Activated CD4-positive, alpha-beta T cell treated with anti-CD3 and anti-CD28 coated beads, Interleukin-2, amount 50 U/mL, for 16 hours (primary cell): ENCODE data around the gene RNF213.
"Not testable (repeated sequence)": the region's sequence is repeated elsewhere in the genome, so short reads cannot be mapped to it uniquely, and the experiment has no call there.

ENCODE experiments used
- DNase-seq: peaks from one replicate; pipeline ENCODE4 v3.0.0-alpha.2; 2020

RNF213 gene

DNA sequence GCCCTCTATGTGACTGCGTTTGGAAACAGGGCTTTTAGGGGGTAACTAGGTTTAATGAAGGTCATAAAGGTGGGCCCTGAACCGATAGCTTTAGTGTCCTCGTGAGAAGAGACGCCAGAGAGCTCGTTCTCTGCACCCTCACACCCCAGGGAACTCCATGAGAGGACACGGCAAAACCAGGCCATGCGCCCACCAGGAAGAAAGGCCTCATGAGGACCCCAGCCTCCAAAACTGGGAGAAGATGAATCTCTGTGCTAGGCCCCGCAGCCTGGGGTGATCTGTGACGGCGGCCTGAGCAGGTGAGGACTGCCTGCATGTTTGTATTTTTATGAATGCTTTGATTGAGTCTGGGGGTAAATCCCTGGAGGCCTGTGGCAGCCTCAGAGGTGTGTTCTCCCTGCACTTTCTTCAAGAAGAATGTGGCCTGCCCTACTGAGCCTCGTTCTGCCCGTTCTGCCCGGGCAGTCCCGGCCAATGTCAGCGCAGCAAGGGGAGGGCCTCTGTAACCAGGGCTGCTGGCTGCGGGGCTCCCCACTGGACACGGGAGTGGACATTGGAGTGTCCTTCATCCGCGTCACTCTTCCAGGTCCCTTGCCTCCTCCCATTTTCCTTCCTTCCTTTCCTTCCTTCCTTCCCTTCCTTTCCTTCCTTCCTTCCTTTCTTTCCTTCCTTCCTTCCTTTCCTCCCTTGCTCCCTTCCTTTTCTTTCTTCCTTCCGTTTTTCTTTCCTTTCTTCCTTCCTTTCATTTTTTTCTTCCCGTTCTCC is 6.8 kb upstream of the RNF213 start:
- no peak for DNase-seq

DNA sequence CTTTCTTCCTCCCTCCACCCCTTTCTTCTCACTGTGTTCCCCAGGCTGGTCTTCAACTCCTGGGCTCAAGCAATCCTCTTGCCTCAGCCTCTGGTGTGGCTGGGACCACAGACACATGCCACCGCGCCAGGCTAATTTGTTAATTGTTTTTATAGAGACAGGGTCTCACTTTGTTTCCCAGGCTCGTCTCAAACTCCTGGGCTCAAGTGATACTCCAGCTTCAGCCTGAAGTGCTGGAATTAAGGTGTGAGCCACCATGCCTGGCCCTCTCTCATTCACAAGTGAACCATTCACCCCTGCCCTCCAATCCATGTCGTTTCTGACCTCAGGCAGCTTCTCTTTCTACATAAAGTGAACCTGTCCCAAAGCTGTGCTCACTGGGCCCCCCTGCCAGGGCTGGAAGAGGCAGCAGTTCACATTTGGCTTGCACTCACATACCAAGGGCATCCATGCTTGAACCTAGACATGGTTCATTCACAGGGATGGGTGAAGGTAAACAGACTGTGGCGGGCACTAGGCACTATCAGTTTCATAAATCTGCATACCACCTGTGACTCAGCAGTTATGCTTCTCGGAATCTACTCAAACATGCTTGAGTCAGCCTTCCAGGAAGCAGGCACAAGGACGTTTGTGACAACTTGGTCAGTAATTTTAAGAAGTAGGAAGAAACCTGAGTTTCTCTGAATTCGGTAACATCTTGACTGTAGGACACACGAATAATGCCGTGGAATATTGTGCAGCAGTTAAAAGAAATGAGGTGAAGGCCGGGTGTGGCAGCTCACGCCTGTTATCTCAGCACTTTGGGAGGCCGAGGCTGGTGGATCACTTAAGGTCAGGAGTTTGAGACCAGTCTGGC is 6.0 kb upstream of the RNF213 start:
- DNase-seq = peak; percentile 96

DNA sequence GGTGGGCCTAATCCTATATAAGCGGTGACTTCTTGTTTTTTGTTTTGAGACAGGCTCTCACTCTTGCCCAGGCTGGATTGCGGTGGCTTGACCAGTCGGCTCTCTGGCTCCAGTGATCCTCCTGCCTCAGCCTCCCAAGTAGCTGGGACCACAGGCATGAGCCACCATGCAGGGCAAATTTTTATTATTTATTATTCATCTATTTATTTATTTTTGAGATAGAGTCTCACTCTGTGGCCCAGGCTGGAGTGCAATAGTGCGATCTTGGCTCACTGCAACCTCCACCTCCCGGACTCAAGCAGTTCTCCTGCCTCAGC is 4.7 kb upstream of the RNF213 start:
- DNase-seq = no peak

DNA sequence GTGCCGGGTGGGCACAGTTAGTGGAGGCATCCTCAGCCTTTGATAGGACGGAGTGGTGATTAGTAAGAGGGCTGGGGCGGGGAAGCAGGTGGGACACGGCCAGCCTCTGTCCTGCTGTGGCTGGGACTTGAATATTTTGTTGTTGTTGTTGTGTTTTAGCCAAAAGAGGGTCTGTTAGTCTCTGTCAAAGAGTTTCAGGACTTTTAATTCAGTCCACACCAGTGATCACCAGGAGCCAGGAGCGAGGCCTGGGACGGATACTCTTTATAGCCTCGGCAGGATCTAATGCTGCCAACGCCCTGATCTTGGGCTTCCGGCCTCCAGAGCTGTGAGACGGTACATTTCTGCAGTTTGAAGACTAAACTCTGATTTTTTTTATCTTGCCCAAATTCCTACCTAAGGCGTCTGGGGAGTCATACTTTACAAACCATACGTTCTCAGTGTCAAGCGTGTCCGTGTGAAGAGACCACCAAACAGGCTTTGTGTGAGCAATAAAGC is 2.9 kb upstream of the RNF213 start:
- no peak for DNase-seq

DNA sequence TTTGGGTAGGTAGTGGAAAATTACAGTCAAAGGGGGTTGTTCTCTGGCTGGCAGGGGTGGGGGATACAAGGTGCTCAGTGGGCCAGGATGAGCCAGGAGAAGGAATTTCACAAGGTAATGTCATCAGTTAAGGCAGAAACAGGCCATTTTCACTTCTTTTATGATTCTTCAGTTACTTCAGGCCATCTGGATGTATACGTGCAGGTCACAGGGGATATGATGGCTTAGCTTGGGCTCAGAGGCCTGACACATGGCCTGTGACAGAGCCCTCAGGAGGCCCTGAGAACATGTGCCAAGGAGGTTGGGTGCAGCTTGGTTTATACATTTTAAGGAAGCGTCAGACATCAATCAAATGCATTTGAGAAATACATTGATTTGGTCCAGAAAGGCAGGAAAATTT is 2.4 kb upstream of the RNF213 start:
- not testable (repeated sequence) for DNase-seq

DNA sequence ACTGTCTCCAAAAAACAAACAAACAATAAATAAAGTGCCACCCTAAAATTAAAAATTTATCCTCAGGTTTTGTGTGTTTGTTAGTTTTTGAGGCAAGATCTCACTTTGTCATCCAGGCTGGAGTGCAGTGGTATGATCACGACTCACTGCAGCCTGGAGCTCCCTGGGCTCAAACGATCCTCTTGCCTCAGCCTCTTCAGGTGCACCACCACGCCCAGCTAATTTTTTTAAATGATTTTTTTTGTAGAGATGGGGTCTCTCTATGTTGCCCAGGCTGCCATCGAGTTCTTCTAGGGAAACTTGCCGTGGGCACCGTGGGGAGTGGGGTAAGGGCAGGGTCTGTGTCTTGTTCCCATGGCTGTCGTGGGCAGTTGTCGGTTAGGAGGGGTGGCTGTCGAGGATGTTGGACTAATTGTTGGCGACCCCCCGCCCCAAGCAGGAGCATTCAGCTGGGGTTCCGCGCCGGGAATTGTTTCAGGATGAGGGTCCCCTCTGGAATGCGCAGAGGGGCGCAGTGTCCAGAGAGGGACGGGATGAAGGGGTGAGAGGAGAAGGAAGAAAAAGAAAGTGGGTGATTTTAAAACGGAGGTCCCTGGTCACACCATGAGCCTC is 1.1 kb upstream of the RNF213 start:
- no peak for DNase-seq

DNA sequence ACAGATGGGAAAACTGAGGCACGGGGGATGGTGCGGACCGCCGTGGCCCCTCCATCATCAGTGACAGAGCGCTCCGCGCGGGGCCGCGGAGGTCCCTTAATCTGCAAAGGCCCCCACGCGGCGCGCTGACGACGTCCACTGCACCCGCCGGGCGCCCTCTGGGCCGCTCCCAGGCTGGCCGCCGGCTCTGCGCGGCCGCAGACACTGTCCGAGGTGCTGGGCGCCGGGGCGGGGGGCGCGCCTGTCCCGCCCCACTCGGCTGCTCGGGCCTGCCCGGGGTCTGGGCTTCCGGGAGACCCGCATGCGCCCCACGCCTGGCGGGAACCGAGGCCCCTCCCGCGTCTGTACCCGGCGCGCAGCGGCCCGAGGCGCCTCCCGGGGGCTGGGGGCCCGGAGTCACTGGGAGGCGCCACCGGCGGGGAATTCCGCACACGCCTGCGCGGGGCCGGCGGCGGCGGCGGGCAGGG is 550 bp upstream of the RNF213 start:
- peak; percentile 84 for DNase-seq

DNA sequence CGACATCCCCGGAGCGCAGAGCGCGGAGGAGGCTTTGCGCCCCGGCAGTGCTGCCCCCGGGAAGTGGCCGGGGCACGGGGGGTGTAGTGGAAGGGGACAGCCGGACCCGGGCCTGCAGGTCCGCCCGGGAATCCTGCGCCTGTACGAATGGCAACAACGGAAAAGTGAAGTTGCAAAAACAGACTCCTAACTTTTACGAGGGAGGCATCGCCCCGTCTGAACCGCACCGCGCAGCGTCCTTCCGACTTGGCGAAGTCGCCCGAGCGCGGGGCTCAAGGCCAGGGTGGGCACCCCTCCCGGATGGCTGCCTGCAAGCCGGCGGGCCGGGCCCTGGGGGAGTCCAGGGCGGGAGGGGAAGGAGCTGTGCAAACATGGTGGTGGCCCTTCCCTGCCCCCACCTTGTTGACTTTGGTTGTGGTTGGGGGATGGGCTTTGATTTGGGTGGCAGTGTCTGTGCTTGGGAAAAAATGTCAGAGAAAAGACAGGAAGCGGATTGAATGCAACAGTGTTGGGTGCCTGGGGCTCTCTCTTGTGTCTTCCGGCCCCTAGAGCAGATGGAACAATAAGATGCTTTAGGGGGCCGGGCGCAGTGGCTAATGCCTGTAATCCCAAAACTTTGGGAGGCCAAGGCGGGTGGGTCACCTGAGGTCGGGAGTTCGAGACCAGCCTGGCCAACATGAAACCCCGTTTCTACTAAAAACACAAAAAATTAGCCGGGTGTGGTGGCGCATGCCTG is 675 bp downstream of the RNF213 start:
- peak; percentile 87 for DNase-seq

DNA sequence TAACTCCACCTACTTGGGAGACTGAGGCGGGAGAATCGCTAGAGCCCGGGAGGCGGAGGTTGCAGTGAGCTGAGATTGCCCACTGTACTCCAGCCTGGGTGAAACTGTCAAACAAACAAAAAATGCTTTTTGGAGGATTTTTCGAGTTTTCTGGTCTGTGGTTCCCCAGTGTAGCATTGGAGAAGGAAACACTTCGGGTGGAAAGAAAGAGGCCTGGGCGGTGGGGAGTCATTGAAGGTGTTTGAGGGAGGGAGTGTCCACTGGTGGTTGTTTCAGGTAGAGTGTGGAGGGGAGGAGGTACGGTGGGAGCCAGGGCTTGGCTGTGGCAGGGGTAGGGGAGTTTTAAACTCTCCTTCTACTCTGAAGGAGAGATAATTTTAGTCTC is 1.2 kb downstream of the RNF213 start:
- DNase-seq = no peak

DNA sequence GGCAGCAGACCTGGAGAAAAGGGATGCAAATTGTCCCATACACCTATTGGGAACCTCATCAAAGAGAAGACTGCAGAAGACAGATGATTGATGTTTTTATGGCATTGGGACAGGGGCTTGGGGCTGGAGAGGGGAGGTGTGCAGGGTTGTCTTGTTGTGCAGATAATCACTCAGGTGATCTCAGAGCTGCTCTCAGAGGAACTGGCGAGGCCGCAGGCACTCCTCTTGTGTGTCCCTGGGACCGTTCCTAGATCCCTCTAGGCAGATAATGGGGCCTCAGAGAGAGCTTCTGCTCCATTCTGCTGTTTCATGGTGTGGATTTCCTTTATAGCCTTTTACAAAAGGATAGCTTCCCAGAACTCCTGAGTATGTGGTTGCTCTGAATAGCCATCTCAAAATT is 1.6 kb downstream of the RNF213 start:
- no peak for DNase-seq

DNA sequence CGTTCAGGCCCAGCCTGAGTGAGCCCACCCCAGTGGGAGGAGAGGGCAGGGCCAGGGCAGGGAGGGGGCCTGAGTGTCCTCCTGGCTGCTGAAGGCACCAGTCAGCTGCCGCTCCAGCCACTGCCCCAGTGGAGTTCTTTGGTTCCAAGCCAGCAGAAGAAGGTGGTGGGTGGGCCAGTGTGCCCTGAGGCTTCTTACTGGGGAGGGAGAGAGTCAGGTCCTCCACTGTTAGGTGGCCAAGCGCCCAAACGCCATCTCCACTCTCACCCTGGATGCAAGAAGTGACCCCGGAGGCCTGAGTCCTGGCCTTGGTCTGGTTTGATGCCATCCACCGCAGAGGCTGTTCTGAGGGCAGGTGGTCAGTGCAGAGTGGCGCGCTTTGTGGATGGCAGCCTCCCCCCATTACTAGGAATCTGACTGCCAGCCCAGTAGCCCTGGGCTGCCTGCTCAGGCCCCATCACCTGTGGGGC is 2.2 kb downstream of the RNF213 start:
- no peak for DNase-seq

DNA sequence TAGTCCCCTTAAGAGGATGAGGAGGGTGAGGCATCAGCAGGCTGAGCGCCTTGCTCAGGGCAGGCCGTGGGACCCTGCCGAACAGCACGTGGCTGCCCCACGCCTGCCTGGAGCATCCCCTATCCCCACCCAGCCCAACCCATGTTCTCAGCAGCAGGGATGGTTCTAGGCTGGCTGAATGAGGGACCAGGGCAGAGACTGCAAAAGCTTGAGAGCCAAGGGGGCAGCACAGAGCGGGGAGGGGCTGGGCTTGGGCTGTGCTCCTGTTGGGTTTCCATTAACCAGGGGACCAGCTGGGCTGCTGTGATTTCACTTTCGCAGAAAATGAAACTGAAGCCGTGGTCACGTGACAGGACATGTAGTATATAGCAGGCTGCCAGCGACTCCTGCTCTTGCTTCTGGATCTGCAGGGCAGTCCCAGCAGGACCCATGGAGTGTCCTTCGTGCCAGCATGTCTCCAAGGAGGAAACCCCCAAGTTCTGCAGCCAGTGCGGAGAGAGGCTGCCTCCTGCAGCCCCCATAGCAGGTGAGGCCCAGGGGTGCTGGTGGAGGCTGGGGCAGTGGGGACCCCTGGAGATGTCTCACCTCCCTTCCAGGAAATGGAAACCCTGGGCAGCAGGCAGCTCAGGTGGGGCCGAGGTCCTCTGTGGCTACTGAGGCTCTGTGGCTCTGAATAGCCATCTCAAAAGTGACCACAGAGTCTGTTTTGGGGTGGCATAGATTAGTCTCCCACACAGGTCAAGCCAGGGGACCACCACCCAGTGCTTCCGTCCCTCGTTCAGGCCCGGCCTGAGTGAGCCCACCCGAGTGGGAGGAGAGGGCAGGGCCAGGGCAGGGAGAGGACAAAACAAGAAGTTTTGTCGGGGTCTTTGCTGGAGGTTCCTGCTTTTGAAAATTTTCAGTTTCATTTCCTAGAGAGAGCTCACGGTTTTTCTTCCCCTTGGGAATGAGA is 2.9 kb downstream of the RNF213 start:
- peak; percentile 97 for DNase-seq

DNA sequence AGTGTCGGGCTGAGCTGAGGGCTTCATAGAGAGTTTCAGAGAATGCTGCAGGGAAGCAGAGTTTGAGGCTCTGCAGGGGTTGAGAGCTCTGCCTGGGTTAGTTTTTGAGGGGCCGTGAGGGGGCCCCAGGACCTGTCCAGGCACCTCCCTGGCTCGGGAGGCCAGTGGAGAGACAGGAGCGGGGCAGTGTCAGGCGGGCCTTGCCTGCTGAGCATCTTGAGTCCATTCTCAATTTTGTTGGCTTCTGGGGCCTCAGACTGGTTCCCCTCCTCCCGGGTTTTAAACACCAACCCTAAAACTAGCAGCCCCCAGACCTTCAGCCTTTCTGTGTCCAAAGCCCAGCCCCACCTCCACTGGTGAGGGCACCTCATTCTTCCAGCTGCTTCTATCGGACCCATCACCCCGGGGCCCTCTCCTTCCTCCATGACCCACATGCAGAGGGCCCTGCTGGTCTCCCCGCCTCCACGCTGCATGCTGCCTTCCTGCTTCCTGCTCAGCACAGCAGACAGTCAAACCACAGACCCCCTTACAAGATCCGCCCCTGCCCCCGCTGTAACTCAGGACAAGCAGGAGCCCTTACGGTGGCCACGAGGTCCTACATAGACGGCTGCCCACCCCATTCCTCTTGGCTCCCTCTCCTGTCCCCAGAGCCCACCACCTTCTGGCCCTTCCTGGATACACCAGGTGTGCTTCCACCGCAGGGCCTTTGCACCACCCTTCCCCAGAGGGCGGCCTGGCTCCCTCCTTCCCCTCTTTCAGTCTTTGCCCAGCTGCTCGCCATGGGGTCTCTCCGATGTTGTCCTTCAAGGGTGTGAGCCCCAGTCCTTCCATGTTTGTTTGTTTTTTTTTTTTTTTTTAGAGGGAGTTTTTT is 3.8 kb downstream of the RNF213 start:
- peak; percentile 72 for DNase-seq

DNA sequence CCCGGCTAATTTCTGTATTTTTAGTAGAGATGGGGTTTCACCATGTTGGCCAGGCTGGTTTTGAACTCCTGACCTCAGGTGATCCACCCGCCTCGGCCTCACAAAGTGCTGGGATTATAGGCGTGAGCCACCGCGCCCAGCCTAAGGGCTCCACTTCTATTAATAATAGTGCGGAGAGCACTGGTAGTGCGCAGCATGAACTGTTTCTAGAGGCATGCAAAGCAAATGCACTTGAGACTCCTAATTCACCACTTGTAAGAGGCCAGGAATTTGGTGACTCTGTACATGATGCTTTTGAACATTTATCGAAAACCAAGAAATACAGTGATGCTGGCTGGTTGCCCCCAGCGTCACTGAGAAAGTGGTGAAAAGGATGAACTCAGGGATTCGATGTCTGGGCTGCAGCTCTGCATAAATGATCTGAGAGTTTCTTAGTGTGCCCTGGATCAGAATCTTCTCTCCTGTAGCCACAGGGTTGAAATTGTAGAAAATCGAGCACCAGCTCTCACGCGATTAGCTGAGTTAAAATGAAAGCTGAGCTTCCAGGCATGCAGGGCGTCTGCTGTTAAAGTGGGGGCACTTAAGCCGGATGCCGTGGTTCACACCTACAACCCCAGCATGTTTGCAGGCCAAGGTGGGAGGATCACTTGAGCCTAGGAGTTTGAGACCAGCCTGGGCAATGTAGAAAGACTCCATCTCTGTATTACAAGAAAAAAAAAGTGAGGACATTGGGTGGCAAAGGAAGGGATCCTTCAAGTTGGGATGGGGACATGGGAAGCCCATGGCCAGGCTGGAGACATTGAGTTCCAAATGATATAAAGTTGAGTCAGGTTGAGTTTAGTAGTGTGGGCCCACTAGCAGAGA is 4.8 kb downstream of the RNF213 start:
- peak; percentile 92 for DNase-seq

DNA sequence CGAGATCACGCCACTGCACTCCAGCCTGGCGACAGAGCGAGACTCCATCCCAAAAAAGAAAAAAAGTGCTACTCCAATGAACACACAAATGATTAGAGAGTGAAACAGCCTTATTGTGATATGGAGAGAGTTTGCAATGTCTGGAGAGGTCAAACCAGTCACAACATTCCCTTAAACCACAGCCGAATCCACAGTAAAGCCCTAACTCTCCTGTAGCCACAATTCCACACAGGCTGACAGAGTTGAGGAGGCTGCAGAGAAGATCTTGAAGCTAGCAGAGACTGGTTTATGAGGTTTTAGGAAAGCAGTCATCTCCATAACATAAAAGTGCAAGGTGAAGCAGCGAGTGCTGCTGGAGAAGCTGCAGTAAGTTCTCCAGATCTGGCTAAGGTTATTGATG is 6.7 kb downstream of the RNF213 start:
- DNase-seq = no peak

DNA sequence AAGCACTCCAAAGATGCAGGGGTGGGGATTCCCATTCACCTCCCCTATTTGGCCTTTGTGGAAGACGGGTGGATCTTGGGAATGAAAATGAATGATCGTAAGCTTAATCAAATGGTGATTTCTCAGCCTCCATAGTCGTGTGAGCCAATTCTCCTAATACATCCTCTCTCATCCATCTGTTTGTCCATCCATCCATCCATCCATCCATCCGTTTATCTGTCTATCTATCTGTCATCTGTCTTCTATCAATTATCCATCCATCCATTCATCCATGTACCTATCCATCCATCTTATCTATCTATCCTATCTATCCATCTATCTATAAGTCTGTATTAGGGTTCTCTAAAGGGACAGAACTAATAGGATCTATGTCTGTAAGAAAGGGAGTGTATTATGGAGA is 7.8 kb downstream of the RNF213 start:
- DNase-seq = no peak

DNA sequence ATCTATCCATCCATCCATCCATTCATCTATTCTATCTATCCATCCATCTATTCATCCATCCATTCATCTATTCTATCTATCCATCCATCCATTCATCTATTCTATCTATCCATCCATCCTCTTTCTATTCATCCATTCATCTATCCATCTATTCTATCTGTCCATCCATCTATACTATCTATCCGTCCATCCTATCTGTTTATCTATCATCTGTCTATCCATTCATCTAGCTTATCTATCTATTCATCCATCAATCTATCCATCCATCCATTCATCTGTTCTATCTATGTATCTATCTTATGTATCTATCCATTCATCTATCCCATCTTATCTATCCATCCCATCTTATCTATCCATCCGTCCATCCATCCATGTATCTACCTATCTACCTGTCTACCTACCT is 8.8 kb downstream of the RNF213 start:
- DNase-seq = no peak

DNA sequence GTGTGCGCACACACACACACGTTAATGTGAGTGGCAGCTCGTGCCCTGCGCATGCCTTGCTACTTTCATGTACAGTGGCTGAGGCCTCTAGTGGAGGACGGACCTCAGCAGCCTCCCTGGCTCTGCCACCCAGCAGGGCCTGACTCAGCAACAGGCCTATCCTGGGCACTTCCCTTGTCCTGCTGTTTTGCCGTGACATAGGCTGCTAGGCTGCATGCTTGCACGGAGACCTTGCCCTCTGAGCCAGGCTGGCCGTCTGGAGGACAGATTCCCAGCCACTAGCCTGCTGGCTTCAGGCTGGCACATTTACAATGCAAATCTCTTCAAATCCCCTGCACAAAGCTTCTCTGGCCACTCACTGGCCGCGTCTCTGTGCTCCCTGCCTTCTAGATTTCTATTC is 9.5 kb downstream of the RNF213 start:
- DNase-seq = no peak

DNA sequence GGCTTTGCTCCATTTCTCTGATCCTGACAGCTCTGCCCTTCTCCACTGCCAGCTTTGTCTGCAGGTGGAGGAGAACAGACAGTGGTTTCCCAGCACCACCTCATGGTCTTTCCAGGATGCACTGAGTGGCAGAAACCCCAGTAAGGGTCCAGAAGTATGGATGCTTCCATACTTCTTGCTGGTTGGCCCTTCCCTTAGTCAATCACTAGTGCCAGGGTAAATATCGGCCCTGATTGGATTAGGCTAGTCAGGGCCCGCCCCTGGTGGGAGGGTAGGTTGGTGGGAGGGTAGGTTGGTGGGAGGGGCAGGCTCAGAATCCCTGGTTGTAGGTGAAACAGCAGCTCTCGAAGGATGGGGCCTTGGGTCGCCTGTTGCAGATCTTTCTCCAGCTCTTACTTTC is 10.2 kb downstream of the RNF213 start:
- DNase-seq = peak; percentile 73

DNA sequence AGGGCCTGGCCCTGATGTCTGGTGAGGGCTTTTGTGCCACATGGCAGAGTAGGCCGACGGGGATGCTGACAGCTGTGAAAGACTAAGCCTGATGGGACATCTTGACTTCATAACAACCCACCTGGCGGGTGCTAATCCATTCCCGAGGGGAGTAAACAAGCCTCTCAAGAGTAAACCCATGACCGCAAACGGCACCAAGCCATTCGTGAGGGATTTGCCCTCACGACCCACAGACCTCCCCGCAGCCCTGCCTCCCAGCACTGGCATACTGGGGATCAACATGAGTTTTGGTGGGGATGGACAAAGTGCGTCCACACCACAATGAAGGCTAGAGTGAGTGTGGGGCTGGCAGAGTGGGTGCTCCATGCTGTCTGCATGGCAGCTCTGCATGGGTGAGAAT is 11.7 kb downstream of the RNF213 start:
- no peak for DNase-seq
